Bone marrow (tissue), 2 donors: ENCODE measurements around the gene HSPB6.

Experiments
- DNase-seq, 2 donors: peaks; one replicate each; lab custom pipeline; 2025; lab: John Stamatoyannopoulos, UW

HSPB6 gene

DNA sequence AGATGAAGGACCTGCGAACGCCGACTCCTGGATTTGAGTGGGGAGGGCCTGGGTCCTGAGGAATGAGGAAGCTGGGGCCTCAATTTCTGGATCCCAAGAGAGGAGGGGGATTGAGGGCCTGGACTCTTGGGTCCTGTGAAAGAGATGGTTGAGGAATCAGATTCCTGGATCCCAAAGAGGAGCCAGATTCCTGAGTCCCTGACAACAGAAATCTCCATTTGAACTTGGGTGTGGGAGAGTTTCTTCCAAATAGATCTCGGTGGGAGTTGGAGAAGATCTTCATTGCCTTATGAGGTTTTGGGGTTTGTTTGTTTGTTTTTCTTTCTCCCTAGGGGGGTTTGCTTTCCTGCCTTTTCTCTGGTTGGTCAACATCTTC lies 10.8 kb downstream of the HSPB6 start:
- DNase-seq = no peak

DNA sequence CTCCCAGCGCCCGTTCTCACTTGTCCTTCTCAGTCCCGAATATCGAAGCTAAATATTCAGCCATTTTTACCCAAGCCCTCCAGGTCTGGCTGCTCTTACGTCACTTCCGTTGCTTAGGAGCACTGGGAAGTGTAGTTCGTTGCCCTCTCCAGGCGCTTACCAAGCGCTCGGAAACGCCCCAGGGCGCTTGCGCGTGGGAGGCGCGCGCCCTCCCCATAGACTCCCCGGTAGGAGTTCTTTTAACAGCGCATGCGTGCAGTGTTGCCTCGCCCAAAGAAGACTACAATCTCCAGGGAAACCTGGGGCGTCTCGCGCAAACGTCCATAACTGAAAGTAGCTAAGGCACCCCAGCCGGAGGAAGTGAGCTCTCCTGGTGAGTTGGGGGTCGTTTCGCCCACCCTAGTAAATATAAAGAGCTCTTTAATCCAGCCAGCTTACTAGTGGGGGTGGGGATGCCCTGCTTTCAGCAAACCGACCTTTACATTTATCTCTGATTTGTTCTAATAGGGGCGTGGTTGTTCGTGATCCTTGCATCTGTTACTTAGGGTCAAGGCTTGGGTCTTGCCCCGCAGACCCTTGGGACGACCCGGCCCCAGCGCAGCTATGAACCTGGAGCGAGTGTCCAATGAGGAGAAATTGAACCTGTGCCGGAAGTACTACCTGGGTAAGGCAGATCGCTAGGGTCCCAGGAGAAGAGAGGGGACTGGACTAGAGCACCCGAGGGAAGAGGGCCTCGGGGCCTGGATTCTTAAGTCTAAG lies 11.3 kb downstream of the HSPB6 start, which contains the start of the genes PSENEN and U2AF1L4:
PSENEN (plus strand) TSS at position 324 of the 759 bp plus-strand sequence; CDS start at position 604, 280 bp downstream.
U2AF1L4 (minus strand) TSS at position 91 of the 759 bp plus-strand sequence; CDS start at position 64, 27 bp downstream.
- peak; percentile 88 to 99 for DNase-seq

DNA sequence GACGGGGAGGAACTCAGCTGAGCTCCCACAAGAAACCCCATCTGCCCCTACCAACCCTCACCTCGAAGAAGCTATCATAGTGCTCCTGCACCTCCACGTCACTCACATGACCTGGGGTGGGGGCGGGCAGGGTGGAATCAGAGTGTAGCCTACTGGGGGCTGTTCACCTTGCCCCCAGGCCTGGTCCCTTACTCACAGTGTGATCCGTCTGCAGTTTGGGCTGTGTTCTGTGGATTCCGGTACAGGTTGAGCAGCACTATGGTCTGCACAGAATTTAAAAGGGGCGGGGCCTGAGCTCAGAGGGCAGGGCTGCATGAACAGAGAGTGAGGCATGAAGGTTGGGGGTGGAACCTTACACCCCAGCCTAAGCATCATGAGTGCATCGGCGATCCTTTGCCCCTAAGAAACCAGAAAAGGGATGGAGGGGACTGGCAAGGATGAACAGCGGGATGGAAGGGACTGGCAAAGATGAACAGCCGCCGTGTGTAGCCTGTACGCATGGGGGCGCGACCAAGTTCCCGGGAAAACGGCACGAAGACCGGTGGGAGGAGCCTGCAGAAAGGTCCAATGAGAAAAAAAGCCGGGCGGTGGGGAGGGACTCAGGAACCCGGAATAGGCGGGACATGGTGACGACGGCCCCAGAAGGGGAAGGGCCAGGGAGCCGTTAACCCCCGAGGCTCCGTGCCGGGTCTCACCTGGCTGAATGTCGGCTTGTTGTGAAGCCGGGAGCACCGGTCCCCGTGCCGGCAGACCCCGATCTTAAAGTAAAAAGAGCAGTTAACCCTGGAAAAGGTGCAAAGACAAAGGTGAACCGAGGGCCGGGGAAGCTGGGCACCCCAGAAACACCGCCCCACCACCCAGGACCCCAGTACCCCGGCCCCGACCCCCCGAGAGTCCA lies 12.2 kb downstream of the HSPB6 start:
- DNase-seq = peak; percentile 88 to 91

DNA sequence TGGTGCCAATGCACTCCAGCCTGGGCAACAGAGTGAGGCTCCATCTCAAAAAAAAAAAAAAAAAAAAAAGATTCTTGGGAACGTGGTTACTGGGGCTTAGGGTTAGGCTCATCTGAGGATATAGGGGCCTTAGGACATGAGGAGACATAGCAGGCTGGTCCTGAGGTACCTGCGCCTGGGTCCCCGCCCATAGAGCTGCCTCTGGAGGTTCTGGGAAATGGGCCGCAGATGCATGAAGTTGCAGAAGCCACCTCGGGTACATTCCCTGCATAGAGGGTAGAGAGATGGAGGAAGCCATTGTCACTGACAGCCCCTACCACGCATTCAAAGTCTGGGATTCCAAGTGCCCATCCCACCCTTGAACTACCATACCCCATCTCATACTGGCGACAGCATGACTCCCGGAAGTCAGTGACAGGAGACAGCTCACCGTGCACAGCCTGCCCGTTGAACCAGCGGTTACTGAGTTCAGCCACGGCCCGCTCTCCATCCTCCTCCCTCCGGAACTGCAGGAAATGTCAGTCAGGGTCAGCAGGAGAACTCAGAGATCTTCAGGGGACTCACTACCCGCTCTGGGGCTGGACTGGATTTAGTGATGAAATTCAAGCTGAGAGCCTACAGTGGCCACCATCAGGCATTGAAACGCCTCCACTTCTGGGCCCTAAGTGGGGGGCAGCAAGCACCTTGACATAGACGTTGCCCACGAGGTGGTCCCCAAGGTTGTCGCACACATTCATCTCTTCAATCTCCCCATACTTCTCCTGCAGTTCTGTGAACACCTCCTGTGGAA lies 13.0 kb downstream of the HSPB6 start:
- DNase-seq = no peak

DNA sequence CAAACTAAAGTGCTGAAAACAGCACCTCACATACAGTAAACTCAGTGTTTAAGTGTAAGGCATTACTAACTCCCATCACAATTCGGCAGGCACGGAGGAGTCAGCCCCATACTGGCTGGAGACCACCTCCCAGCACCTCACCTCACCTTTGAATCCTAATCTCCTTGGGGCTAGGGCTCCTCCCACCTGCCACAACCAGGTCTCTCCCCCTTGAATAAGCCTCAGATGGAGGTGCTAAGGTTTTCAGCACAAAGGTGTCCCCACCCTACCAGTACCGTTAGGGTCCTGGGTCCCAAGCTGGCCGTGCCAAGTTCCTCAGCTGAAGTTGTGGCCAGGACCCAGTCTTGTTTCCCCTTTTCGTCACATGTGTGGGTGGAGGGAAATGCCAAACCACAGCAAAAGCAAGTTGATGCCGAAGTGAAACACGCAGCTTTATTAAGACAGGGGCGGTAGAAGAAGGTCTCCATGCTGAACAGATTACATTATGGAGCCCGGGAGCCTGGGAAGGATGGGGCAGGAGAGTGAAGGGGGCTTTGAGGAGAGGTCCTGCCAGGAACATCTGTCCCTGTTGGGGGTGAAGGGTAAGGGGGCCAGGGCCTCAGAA lies 14.6 kb downstream of the HSPB6 start, which contains the start of gene IGFLR1:
IGFLR1 (minus strand) TSS at position 332 of the 604 bp plus-strand sequence. CDS start 1,272 bp downstream, outside the sequence.
- peak; percentile 22 to 51 for DNase-seq

DNA sequence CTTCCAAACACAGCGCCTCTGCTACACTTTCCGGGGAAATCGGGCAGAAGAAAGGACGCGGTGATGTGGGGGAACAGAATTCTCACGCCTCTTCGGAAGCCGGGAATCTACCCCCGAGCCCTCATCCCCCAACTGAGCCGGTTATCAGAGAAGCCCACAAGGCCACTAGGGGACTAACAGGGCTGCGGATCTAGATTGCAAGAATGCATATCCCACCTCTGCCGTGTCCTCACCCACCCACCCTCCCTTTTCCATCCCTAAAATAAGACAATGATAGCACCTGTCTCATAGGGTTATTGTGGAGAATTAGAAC lies 15.7 kb downstream of the HSPB6 start:
- no peak for DNase-seq

DNA sequence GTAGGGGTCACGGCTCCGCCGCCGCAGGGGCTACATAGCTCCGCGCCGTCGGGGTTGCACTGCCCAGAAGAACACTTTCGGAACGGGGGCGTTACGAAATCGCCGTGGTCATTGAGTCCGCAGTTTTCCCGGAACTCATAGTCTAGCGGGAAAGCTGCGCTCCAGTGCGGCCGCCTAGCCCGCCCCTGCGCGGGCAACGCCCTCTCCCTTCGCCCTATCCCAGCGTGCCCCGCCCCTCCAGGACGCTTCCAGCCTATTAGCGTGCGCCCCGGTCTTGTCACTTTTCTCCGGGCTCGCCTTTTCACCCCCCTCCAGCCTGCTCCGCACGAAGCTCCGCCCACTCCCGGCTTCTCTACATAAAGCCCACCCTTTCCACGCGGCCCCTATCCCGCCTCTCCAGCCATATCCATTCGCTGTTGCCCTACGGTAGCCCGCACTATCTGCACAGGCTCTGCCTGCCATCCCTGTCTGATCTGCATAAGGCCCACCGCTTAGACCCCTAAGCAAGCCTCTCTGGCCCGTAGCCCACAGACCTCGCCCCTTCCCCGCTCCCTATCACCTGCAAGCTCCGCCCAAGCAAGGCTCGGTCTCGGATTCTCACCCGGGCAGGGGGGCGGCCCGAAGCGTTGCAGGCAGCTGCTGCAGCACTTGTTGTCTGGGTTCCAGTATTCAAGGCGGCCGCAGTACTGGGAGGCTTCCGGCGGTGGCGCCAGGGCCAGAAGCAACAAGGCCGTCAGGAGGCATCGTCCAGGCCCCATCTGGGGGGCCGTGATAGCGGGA lies 16.2 kb downstream of the HSPB6 start:
- DNase-seq = peak; percentile 86 to 91

DNA sequence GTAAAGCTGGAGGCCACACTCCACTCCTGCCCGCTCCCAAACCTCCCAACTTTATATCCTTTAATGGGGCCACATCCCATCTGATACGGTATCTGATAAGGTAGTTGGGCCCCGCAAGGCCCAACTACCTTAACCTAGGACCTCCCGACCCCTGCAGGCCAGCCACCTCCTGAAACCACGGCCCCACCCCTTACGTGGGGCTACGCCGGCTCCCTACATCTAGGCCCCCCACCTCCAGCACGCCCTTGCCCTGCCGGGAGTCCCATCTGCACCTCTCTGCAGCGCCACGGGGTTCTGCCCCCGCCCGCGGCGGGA lies 16.8 kb downstream of the HSPB6 start:
- DNase-seq = no peak

DNA sequence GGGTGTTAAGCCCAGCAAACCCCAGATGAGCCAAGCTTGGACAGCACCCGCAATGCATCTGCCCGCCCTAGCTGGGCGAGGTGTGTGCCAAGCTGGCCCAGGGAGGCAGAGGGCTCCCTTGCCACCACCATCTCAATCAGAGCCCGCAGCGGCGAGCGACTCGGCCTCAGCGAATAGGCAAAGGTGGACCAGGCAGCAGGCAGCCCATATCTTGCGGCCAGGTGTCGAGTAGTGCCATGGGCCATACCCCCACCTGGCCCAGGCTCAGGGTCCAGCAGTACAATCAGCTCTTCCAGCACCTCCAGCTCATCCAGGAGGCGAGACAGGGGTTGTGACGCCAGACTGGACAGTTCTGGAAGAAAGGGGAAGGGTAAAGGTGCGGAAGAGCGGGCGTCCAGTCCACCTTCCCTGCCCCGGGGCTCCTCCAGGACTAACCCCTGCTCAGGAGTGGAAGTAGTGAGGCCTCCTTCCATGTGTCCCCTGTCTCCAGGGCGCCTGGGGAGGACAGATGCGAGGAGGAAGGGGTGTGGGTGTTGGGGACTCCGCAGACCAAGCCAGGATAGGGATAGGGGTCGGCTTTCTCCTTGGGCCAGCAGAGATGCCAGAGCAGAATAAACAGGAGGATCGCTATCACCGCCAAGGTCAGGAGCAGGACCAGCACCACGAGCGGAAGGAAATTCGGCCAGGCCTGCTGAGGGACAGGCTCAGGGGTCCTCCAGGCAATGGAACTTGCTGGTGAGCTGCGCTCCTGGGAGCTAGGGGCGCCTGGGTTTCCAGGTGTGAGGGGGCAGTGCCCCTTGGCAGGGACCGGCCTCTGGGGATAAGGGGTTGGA lies 17.3 kb downstream of the HSPB6 start:
- DNase-seq = no peak

DNA sequence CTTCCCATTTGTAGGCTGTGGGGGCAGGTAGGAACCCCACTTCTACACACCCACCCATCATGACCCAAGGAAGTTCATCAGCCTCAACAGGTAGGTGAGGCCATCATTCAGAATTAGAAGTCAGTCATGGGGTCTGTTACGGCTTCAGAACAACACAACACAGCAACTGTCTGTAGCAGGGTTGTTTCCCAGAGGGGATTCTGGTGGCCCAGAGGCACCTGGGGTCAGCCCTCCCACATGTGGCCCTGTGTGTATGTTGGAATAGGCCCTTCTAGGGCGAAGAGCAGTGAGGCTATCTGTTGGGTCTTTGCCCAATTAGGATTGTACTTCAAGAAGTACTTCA lies 18.0 kb downstream of the HSPB6 start:
- no peak for DNase-seq

DNA sequence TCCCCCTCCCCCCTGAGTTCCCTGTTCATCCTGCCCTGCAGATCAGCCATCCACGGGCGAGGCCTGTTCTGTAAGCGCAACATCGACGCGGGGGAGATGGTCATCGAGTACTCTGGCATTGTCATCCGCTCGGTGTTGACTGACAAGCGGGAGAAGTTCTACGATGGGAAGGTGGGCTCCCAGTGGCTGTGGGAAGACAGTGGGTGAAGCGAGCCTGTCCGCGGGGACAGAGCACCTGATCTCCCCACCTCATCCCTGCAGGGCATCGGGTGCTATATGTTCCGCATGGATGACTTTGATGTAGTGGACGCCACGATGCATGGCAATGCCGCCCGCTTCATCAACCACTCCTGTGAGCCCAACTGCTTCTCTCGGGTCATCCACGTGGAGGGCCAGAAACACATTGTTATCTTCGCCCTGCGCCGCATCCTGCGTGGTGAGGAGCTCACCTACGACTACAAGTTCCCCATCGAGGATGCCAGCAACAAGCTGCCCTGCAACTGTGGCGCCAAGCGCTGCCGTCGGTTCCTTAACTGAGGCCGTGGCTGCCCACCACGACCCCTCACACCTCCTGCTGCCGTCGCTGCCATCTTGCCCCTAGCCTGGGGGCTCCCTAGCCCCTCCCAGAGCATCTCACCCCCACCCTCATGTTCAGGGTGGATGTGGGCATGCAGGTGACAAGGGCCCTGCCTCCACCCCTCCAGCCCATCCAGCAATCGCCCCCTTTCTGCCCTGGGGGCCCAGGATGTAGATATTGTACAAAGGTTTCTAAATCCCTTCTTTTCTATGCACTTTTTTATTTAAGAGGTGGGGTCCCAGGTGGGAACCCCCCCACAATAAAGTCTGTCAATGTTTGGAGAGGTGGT lies 18.6 kb downstream of the HSPB6 start:
- no peak for DNase-seq

DNA sequence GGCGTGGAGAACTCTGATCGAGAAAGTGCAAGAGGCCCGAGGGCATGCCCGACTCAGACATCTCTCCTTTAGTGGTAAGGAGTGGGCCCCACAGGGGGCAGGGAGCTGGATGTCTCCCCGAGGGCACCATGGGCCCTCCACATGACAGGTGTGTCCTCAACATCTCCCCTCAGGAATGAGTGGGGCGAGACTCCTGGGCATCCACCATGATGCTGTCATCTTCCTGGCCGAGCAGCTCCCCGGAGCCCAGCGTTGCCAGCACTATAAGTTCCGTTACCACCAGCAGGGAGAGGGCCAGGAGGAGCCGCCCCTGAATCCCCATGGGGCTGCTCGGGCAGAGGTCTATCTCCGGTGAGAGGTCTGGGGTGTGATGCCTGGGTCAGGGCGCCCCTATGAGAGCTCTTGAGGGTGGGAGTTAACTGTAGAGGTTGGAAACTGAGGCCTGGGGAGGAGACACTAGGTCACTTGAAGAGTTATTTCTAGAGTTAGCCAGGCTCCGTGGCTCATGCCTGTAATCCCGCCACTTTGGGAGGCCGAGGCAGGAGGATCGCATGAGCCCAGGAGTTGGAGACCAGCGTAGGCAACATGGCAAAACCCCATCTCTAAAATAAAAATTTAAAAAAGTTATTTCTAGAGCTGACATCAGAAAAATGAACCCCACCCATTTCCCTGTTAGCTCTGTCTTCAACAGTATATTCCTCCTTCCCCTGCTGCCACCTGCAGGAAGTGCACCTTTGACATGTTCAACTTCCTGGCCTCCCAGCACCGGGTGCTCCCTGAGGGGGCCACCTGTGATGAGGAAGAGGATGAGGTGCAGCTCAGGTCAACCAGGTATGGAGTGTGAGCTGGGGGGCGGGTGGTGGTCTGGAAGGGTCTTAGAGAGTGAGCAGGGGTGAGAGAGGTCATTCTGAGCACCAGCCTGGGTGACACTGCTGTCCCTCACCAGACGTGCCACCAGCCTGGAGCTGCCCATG lies 19.6 kb downstream of the HSPB6 start:
- no peak for DNase-seq

DNA sequence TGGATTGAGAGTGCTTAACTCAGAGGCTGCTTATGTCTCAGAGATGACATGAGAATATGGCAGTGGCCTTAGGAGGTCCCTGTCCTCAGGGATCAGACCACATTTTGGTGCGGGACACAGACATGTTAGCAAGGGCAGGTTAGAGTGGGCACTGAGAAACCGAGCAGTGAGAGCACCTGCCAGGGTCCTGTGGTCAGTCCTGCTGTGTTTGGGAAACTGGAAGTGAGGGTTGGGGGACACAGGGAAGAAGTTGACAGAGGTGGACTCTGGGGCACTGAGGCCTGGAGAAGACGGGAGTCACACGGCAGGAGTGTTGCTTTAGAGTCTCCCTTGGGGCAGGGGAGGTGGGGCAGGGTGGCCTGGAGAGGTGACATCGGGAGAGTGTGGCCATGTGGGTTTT lies 21.9 kb downstream of the HSPB6 start:
- DNase-seq = no peak

DNA sequence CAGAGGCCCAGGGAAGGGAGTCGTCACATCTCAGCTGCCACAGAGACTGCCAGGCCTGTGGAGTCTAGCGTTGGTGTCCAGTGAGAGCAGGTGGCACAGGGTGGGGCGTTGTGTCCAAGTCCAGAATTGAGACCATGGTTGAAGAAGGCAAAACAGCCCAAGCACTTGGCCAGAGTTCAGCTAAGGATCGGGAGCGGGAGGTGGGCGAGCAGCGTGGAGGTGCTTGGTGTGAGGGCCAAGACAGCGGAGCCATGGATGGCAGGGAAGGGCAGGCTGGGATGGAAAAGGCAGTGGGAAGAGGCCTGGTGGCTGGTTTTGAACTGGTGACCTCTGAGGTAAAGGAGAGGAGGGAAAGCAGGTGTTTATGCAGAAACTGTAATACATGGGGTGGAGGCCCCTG lies 22.6 kb downstream of the HSPB6 start:
- no peak for DNase-seq

DNA sequence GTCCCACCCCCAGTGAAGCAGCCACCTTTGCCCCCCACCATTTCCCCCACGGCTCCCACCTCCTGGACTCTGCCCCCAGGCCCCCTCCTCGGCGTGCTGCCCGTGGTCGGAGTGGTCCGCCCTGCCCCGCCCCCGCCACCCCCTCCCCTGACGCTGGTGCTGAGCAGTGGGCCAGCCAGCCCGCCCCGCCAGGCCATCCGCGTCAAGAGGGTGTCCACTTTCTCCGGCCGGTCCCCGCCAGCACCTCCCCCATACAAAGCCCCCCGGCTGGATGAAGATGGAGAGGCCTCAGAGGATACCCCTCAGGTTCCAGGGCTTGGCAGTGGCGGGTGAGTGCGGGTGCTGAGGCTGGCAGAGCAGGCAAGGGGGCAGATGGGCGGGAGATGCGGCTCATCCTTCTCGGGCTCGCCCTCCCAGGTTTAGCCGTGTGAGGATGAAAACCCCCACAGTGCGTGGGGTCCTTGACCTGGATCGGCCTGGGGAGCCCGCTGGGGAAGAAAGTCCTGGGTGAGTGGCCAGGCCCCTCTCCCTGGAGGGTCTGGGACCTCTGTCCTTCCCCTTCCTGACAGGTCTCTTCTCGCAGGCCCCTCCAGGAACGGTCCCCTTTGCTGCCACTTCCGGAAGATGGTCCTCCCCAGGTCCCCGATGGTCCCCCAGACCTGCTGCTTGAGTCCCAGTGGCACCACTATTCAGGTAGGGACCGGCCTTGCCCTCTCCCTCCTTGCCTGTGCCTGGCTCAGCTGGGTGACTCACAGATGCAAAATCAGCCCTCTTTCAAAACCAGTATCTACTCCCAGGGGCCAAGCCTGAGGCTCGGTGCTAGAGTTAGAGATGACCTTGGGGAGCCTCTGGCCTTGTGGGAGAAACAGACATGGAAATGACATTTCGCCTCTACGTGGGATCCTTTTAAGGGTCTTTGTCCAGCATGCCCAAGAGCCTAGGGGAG lies 23.4 kb downstream of the HSPB6 start:
- no peak for DNase-seq

DNA sequence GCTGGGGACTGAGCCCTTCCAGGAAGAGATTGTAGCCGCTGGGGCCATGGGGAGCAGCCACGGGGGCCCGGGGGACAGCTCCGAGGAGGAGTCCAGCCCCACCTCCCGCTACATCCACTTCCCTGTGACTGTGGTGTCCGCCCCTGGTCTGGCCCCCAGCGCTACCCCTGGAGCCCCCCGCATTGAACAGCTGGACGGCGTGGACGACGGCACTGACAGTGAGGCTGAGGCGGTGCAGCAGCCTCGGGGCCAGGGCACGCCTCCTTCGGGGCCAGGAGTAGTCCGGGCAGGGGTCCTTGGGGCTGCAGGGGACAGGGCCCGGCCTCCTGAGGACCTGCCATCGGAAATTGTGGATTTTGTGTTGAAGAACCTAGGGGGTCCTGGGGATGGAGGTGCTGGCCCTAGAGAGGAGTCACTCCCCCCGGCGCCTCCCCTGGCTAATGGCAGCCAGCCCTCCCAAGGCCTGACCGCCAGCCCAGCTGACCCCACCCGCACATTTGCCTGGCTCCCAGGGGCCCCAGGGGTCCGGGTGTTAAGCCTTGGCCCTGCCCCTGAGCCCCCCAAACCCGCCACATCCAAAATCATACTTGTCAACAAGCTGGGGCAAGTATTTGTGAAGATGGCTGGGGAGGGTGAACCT lies 24.2 kb downstream of the HSPB6 start:
- no peak for DNase-seq
